Hepatocyte (in vitro differentiated cells): ENCODE results near the gene RTL1. TPM values are rescaled to one million over a fixed set of nuclear protein-coding genes. Genes with fewer than 3 reads are reported as not detected.

ENCODE experiments used
- DNase-seq: peaks from one replicate; pipeline ENCODE4 v3.0.0-alpha.2; 2016; ENCODE audit warnings: low spot score
- H2AFZ ChIP-seq: fragments of 200-600 bp; sonication (generic); 2 replicates; pipeline ENCODE4 v1.6.0; 2016; ENCODE audit warnings: antibody characterized with exemption, mild to moderate bottlenecking
- H3K27ac ChIP-seq: fragments of 200-600 bp; sonication (generic); 2 replicates; pipeline ENCODE4 v1.5.1; 2016; ENCODE audit warnings: mild to moderate bottlenecking
- H3K27me3 ChIP-seq: fragments of 200-600 bp; sonication (generic); 2 replicates; pipeline ENCODE4 v1.6.1; 2016
- H3K36me3 ChIP-seq: fragments of 200-600 bp; sonication (generic); replicated peaks from 2 replicates; pipeline ENCODE4 v1.5.1; 2016; ENCODE audit warnings: low read depth; ENCODE audit not compliant: insufficient read depth
- H3K4me1 ChIP-seq: fragments of 200-600 bp; sonication (generic); 2 replicates; pipeline ENCODE4 v1.5.1; 2016; ENCODE audit warnings: mild to moderate bottlenecking, moderate library complexity; ENCODE audit not compliant: insufficient read depth
- H3K4me2 ChIP-seq: fragments of 200-600 bp; sonication (generic); 2 replicates; pipeline ENCODE4 v1.6.0; 2016
- H3K4me3 ChIP-seq: fragments of 200-600 bp; sonication (generic); 2 replicates; pipeline ENCODE4 v1.5.1; 2016; ENCODE audit warnings: mild to moderate bottlenecking
- H3K79me2 ChIP-seq: fragments of 200-600 bp; sonication (generic); 2 replicates; pipeline ENCODE4 v1.6.0; 2017; ENCODE audit warnings: mild to moderate bottlenecking
- H3K9me2 ChIP-seq: fragments of 200-600 bp; sonication (generic); replicated peaks from 2 replicates; pipeline ENCODE4 v1.6.0; 2017; ENCODE audit warnings: mild to moderate bottlenecking; ENCODE audit not compliant: insufficient read depth
- H3K9me3 ChIP-seq: fragments of 200-600 bp; sonication (generic); 2 replicates; pipeline ENCODE4 v1.5.1; 2016; ENCODE audit warnings: low read depth, mild to moderate bottlenecking
- H4K20me1 ChIP-seq: fragments of 200-600 bp; sonication (generic); 2 replicates; pipeline ENCODE4 v1.6.0; 2016; ENCODE audit warnings: mild to moderate bottlenecking; ENCODE audit not compliant: insufficient read depth, poor library complexity, severe bottlenecking
- CTCF ChIP-seq: fragments of 200-600 bp; sonication (generic); IDR thresholded peaks from 2 replicates; pipeline ENCODE4 v1.5.1; 2016; ENCODE audit warnings: antibody characterized with exemption, mild to moderate bottlenecking; ENCODE audit not compliant: poor library complexity
- EZH2 ChIP-seq: fragments of 200-600 bp; sonication (generic); IDR thresholded peaks from 2 replicates; pipeline ENCODE4 v1.6.1; 2016; ENCODE audit warnings: antibody characterized with exemption, mild to moderate bottlenecking, borderline replicate concordance
- EZH2phosphoT487 ChIP-seq: fragments of 200-600 bp; sonication (generic); IDR thresholded peaks from one replicate; pipeline ENCODE4 v1.6.1; 2018; ENCODE audit warnings: antibody characterized with exemption, mild to moderate bottlenecking, low read depth, moderate library complexity; ENCODE audit not compliant: unreplicated experiment, severe bottlenecking
- WGBS: methylation state at CpG from one replicate; pipeline ENCODE4 v1.1.6; 2016; ENCODE audit warnings: low lambda C conversion rate; ENCODE audit errors: missing lambda C conversion rate; 5-methylcytosine and 5-hydroxymethylcytosine counted together
- polyA plus RNA-seq: library from polyadenylated mRNA; unstranded; fragments of >200 nt; fragmentation: Nextera tagmentation; extraction: Ambion mirVana; gene quantifications from 2 replicates; pipeline ENCODE4 v1.2.1, GENCODE V29; 2016
- total RNA-seq: library from RNA; depleted of rRNA; stranded (reverse); fragments of >200 nt; gene quantifications from 2 replicates; pipeline ENCODE4 v1.2.3, GENCODE V29; 2014

RTL1 gene
- total and polyA plus RNA-seq, 2 experiments from 2014 or later = 1.4 to 2.6 TPM

GRCh38 chr14:100880271-100881101, 23.0 kb downstream of the RTL1 start:
- TF ChIP-seq EZH2phosphoT487 = no peak
- TF ChIP-seq EZH2 = no peak
- no peak overlapping the region for H3K4me3 ChIP-seq
- 93% methylated on average over 22 of the region's 34 CpGs for WGBS
- no peaks in the 10 kb centered on the region for H3K9me3 ChIP-seq
- no peaks in the 10 kb centered on the region for H3K4me1 ChIP-seq
- H3K36me3 ChIP-seq = no peaks in the 10 kb centered on the region
- no peak for DNase-seq
- no peak overlapping the region for H3K27ac ChIP-seq
- H3K9me2 ChIP-seq = no peaks in the 10 kb centered on the region
- H2AFZ ChIP-seq = no peak overlapping the region
- no peak overlapping the region for H3K4me2 ChIP-seq
- no peaks in the 10 kb centered on the region for H3K79me2 ChIP-seq
- no peaks in the 10 kb centered on the region for H4K20me1 ChIP-seq
- no peaks in the 10 kb centered on the region for H3K27me3 ChIP-seq

GRCh38 chr14:100879782-100880181, 23.7 kb downstream of the RTL1 start:
- Histone ChIP-seq H3K79me2 (no peaks in the 10 kb centered on the region), H4K20me1 (no peaks in the 10 kb centered on the region), H3K9me2 (no peaks in the 10 kb centered on the region), H3K27me3 (no peaks in the 10 kb centered on the region), H3K4me1 (no peaks in the 10 kb centered on the region), H3K4me3 (no peak overlapping the region), H3K9me3 (no peaks in the 10 kb centered on the region), H3K36me3 (no peaks in the 10 kb centered on the region), H3K4me2 (no peak overlapping the region), H3K27ac (no peak overlapping the region), H2AFZ (no peak overlapping the region)
- DNase-seq = no peak
- TF ChIP-seq EZH2 = no peak
- 95% methylated on average over 8 of the region's 8 CpGs for WGBS

GRCh38 chr14:100879194-100879593, 24.3 kb downstream of the RTL1 start:
- no peaks in the 10 kb centered on the region for H3K79me2 ChIP-seq
- H3K4me1 ChIP-seq = no peaks in the 10 kb centered on the region
- 92% methylated on average over 8 of the region's 8 CpGs for WGBS
- H3K9me2 ChIP-seq = no peaks in the 10 kb centered on the region
- no peaks in the 10 kb centered on the region for H3K27me3 ChIP-seq
- H3K9me3 ChIP-seq = no peaks in the 10 kb centered on the region
- no peaks in the 10 kb centered on the region for H3K36me3 ChIP-seq
- no peak overlapping the region for H3K4me2 ChIP-seq
- no peaks in the 10 kb centered on the region for H4K20me1 ChIP-seq
- H3K4me3 ChIP-seq = no peak overlapping the region
- H2AFZ ChIP-seq = no peak overlapping the region
- no peak overlapping the region for H3K27ac ChIP-seq
- no peak for DNase-seq
- TF ChIP-seq CTCF (no peak), EZH2 (no peak), EZH2phosphoT487 (no peak)

- H3K27ac ChIP-seq = no peak overlapping the region
- H3K4me1 ChIP-seq = no peaks in the 10 kb centered on the region
- no peak overlapping the region for H2AFZ ChIP-seq
- WGBS = 90% methylated on average over 11 of the region's 11 CpGs
- H3K4me2 ChIP-seq = no peak overlapping the region
- H3K36me3 ChIP-seq = no peaks in the 10 kb centered on the region
- H3K27me3 ChIP-seq = no peaks in the 10 kb centered on the region
- no peaks in the 10 kb centered on the region for H3K9me3 ChIP-seq
- no peaks in the 10 kb centered on the region for H3K9me2 ChIP-seq
- no peak overlapping the region for H3K4me3 ChIP-seq
- no peaks in the 10 kb centered on the region for H4K20me1 ChIP-seq
- DNase-seq = no peak
- TF ChIP-seq EZH2phosphoT487 (no peak), EZH2 (no peak), CTCF (no peak)
- no peaks in the 10 kb centered on the region for H3K79me2 ChIP-seq
These were observed 25.0 kb downstream of the RTL1 start for GRCh38 chr14:100878271-100879146.
